ENCODE measurements around the gene GPATCH1.

The GPATCH1 gene

DNA sequence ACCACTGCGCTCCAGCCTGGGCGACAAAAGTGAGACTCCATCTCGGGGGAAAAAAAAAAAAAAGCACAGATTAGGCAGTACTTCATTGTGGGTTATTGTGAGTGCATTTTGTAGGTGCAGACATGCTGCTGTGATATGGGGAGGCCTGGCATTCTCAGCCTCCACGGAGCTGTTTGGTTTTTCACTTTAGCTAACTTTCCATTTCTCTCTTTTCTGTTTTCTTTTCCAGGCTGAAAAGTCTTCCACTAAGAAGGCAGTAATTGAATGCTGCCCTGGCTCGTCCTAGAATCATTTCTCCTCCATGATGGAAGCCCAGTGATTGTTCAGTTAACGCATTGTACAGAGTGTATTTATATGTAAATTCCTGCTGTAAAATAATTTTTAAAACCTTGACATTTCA, 48.9 kb downstream of the GPATCH1 start:
- in situ Hi-C loops (cut with MboI; ENCODE audit: low sequenced_read_pairs, unreplicated experiment): no loop called here
- no peak for TF ChIP-seq CTCF (IDR thresholded peaks at IDR 0.05; ENCODE audit: borderline replicate concordance, control extremely low read depth, extremely low read depth, insufficient read depth, missing control alignments)
- DNase-seq (ENCODE audit: low spot score): no peak

- in situ Hi-C loops (cut with MboI; ENCODE audit: low sequenced_read_pairs, unreplicated experiment): no loop called here
- no peak for TF ChIP-seq CTCF (IDR thresholded peaks at IDR 0.05; ENCODE audit: borderline replicate concordance, control extremely low read depth, extremely low read depth, insufficient read depth, missing control alignments)
- DNase-seq (ENCODE audit: low spot score): no peak
Observed at GRCh38 chr19:33130433-33130832, 49.5 kb downstream of the GPATCH1 start.

- in situ Hi-C loops (cut with MboI; ENCODE audit: low sequenced_read_pairs, unreplicated experiment): no loop called here
- DNase-seq (ENCODE audit: low spot score): no peak
- no peak for TF ChIP-seq CTCF (IDR thresholded peaks at IDR 0.05; ENCODE audit: borderline replicate concordance, control extremely low read depth, extremely low read depth, insufficient read depth, missing control alignments)
Observed at GRCh38 chr19:33132021-33132420, 51.0 kb downstream of the GPATCH1 start, which contains the start of gene WDR88. WDR88 (plus strand) TSS chr19:33132114; CDS start chr19:33132170, 56 bp downstream.

- in situ Hi-C loops (cut with MboI; ENCODE audit: low sequenced_read_pairs, unreplicated experiment): no loop called here
- TF ChIP-seq CTCF (IDR thresholded peaks at IDR 0.05; ENCODE audit: borderline replicate concordance, control extremely low read depth, extremely low read depth, insufficient read depth, missing control alignments): no peak
- no peak for DNase-seq (ENCODE audit: low spot score)
Observed at GRCh38 chr19:33132425-33132824, 51.4 kb downstream of the GPATCH1 start.

- DNase-seq (ENCODE audit: low spot score): no peak
- in situ Hi-C loops (cut with MboI; ENCODE audit: low sequenced_read_pairs, unreplicated experiment): no loop called here
- no peak for TF ChIP-seq CTCF (IDR thresholded peaks at IDR 0.05; ENCODE audit: borderline replicate concordance, control extremely low read depth, extremely low read depth, insufficient read depth, missing control alignments)
Observed at GRCh38 chr19:33133438-33134031, 52.6 kb downstream of the GPATCH1 start.

DNA sequence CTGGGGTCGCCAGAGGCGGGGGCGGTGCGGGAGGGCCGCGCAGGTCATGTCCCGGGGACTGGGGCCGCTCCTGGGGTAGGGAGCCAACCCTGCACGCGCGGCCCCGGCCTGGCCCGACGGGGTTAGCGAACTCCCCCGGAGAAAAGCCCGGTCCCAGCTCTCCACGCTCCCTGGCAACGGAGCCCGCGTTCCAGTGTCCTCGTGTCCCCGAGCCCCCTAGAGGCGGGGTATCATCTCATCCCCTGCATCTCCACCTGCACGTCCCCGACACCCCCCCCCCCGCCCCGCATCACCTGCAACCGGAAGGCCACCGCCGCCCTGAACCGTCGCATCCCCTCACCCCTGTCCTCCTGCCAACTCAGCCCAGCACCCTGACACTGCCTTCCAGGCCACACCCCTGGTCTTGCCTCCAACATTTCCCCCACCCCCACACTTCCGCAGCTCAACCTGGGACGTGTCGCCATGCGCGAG, 53.6 kb downstream of the GPATCH1 start:
- DNase-seq (ENCODE audit: low spot score): peak; percentile 80
- no peak for TF ChIP-seq CTCF (IDR thresholded peaks at IDR 0.05; ENCODE audit: borderline replicate concordance, control extremely low read depth, extremely low read depth, insufficient read depth, missing control alignments)
- in situ Hi-C loops (cut with MboI; ENCODE audit: low sequenced_read_pairs, unreplicated experiment): no loop called here

Data from GM13976 (cell line).